ENCODE results near the gene HAUS5. TPM values are rescaled to one million over a fixed set of nuclear protein-coding genes. Genes with fewer than 3 reads are reported as not detected.

Gene HAUS5, protein sequence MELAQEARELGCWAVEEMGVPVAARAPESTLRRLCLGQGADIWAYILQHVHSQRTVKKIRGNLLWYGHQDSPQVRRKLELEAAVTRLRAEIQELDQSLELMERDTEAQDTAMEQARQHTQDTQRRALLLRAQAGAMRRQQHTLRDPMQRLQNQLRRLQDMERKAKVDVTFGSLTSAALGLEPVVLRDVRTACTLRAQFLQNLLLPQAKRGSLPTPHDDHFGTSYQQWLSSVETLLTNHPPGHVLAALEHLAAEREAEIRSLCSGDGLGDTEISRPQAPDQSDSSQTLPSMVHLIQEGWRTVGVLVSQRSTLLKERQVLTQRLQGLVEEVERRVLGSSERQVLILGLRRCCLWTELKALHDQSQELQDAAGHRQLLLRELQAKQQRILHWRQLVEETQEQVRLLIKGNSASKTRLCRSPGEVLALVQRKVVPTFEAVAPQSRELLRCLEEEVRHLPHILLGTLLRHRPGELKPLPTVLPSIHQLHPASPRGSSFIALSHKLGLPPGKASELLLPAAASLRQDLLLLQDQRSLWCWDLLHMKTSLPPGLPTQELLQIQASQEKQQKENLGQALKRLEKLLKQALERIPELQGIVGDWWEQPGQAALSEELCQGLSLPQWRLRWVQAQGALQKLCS
- total RNA-seq = 10 to 100 TPM in 1 of 2 donors, 1 to 10 TPM in 1; 6.5 to 11.3 TPM

DNA sequence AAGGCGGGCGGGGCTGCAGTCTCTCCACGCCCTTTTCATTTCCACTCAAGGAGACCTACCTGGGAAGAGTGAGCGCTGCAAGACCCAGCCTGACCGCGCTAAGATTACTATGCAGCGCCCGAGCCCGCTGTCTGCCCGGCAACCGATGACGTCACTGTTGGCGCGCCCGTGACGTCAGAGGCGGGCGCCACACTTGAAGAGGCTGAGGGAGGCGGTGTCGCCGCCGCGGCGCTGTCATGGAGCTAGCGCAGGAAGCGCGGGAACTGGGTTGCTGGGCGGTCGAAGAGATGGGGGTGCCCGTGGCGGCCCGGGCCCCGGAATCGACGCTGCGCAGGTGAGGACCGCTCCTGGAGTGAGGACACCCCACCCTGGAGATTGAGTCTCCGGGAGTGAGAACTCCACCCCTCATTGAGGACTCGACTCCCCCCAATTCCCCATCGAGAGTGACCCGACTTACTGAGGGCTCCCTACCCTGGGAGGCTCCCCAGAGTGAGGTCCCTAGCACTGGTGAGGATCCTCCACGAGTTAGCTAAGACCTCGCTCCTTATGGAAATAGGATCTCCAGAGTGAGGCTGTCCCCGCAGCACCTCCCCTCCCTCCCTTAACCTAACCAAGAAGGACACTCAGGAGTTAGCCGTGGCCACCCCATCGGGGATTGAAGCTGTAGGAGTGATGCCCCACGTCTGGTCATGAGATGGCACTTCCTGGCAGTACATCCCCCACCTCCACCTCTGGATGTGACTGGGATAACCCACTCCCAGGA, at the start of gene HAUS5:
Gene HAUS5, plus strand, starts transcription at position 177 of the 763 bp plus-strand sequence. Its CDS starts 60 bp downstream, at position 237.

DNA sequence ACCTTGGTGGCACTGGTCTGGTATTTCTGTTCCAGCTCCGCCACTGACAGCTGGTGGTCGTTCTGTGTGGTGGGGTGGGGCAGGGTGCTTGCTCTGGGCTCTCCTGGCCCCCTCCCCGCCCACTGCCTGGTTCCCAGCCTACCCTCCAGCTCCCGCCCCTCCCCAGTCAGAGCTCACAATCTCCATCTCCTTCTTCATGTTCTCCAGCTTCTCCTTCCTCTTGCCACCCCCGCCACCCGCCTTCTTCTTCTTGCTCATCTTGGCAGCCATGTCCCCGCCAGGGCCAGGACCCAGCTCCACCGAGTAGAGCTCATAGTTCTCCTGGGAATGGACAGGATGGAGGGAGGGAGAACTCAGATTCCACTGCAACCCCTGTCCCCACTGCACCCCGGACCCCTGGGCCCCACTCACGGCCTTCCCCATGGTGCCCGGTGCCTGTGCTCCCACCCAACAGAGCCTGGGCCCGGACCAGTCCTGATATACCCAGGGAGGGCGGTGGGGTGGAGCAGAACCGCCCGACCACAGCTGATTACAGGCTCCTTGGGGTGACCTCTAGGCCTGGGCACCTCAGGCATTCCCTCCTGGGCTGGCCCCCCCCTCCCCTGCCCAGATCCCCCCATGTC, 49.2 kb upstream of the HAUS5 start, which contains the start of gene ATP4A:
Gene ATP4A, minus strand, starts transcription at position 452 of the 623 bp plus-strand sequence. Its CDS starts 29 bp downstream, at position 423.

DNA sequence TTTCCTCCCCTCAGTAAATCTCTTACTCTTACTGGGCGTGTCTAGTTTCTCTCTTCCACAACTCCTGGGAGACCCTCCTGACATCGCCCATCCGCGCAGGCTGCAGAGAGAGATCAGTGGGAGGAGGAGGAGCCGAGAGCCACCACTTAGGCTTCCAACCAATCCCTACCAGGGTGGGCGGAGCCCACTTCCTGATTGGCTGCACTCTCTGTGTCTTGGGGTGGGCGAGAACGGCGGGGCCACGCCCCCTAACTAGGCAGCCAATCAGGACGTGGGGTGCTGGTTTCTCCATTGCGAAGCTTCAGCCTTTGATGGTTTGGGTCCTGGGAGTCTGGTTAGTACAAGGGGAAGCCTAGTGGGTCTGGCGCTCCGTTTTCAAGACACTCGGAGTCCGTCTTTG, 26.7 kb upstream of the HAUS5 start, which contains the start of gene PMIS2:
Gene PMIS2, plus strand, starts transcription at position 326 of the 400 bp plus-strand sequence. CDS start 87 bp downstream, outside the sequence.

DNA sequence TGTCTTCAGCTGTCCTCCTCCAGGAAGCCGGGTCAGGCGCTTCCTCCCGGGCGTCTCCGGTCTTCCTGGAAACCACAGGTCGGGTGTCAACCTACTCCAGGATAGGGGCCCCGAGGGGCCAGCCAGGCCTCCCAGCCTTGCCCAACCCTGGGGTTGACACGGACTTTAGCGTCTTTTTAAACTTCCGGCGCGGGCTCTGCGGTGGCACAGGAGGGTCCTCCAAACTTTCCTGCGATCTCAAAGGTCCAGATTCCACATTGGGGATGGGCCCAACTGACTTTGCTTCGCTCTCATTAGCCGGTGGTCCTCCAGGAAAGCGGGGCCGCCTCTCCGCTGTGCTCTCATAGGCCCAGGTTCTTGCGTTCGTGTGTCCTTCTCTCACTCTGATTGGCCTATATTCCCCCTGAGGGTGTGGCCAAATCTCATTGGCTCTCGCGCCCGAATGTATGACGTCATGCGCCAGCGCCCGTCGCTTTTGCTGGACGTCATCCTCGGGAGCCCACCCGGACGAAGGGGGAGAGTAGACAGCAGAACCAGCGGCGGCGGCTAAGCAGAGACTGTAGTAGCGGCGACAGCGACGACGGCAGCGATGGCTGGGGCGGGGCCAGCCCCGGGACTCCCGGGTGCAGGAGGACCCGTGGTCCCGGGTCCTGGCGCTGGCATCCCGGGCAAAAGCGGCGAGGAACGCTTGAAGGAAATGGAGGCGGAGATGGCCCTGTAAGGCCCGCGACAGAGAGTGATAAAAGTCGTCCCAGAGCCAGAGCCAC, 16.2 kb downstream of the HAUS5 start, which contains the start of gene RBM42:
Gene RBM42, plus strand, starts transcription at position 472 of the 767 bp plus-strand sequence. Its CDS starts 118 bp downstream, at position 590.

DNA sequence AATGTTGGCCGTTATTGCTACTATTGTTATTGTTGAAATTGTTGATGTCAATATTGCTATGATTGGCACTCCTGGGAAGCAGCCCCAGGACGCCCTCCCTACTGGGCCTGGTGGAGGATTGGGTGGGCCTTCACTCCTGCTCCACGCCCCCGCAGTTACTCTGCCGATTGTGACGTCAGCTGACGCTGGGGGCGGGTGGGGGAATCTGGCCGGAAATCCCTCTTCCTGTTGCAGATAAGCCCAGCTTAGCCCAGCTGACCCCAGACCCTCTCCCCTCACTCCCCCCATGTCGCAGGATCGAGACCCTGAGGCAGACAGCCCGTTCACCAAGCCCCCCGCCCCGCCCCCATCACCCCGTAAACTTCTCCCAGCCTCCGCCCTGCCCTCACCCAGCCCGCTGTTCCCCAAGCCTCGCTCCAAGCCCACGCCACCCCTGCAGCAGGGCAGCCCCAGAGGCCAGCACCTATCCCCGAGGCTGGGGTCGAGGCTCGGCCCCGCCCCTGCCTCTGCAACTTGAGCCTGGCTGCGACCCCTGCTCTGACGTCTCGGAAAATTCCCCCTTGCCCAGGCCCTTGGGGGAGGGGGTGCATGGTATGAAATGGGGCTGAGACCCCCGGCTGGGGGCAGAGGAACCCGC, 29.1 kb downstream of the HAUS5 start, which contains the start of gene ETV2:
Gene ETV2, plus strand, starts transcription at position 231 of the 637 bp plus-strand sequence. CDS start 716 bp downstream, outside the sequence.

DNA sequence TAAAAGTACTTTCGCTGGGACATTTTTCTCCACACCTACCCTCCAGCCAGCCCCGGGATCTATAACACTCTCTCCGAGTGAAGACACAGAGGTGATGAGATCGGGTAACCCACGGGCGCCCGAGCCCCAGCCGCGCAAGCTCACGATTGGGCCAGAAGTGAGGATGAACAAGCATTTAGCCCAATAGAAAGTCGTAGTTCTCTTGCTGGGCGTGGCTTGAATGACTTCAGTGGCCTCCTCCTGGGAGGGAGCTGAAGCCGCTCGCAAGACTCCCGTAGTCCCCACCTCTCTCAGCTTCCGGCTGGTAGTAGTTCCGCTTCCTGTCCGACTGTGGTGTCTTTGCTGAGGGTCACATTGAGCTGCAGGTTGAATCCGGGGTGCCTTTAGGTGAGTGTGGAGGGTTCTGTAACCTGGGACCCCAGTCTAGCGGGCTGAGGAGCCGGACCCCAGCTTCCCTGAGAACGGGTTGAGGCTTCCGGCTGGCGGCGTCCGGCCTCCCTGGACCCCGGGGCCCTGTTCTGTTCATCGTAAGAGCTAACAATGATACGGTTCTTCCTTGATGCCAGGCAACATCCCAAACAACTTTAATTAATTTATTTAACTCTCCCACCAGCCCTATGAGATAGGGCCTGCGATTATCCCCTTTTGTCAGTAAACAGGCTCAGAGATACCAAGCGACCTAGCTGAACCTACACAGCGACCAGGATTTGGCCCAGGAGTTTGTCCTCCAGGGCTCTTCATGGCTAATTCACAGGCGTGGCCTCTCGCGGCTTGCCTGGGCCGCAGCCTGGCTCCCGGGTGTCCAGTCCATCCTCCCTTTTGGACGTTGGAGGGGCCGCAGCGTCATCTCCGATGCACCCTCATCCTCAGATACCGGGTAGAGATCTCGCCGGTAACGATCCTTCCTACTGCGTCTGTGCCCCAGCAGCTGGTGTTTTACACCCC, 35.8 kb downstream of the HAUS5 start, which contains the start of gene COX6B1:
Gene COX6B1, plus strand, starts transcription at position 307 of the 945 bp plus-strand sequence. CDS start 2,921 bp downstream, outside the sequence.

DNA sequence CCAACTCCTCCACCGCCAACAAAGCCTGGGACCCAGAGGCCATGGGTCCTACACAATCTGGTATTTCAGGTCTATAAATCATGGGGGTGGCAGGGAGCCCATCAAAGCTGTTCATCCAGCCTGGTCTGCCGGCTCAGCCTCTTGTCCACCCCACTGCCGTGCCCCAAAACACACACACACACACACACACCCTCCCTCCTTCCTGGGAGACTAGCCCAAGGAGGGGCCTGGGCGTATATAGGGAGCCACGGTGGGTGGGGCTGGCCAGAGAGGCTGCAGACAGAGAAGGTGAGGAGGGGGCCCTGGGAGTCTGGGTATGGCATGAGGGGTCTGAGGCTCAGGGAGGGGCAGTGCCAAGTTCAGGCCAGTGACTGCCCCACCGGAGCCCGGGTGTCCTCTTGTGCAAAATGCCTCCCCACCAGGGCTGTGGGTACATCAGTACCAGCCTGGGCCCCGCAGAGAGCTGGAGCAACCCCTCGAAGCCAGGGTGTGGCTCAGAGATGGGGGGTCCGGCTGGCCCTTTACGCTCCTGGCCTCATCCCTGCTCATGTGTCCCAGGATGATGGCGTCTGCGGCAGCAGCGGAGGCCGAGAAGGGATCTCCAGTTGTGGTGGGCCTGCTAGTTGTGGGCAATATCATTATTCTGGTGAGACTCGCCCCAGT, 53.8 kb downstream of the HAUS5 start, which contains the start of gene UPK1A:
Gene UPK1A, plus strand, starts transcription at position 267 of the 663 bp plus-strand sequence. Its CDS starts 296 bp downstream, at position 563.

Other genes starting within 250 kb of the HAUS5 start
- not detected for gene GPR42, start 241.7 kb upstream of the HAUS5 start, total RNA-seq
- under 1 TPM in 1 of 2 donors, not detected in 1; 0.69 TPM for gene FFAR2, start 164.5 kb upstream of the HAUS5 start, total RNA-seq
- not detected for gene KRTDAP, start 122.3 kb upstream of the HAUS5 start, total RNA-seq
- 1 to 10 TPM; 2.0 to 6.2 TPM for gene DMKN, start 99.1 kb upstream of the HAUS5 start, total RNA-seq
- under 1 TPM in 1 of 2 donors, not detected in 1; under 0.01 TPM for gene SBSN, start 84.4 kb upstream of the HAUS5 start, total RNA-seq
- 10 to 100 TPM in 1 of 2 donors, 1 to 10 TPM in 1; 5.9 to 10.3 TPM for gene GAPDHS, start 79.3 kb upstream of the HAUS5 start, total RNA-seq
- gene TMEM147, start 67.1 kb upstream of the HAUS5 start, total RNA-seq = 100 to 1,000 TPM; 118 to 126 TPM
- not detected for gene ATP4A, start 49.1 kb upstream of the HAUS5 start, total RNA-seq
- not detected for gene PMIS2, start 26.6 kb upstream of the HAUS5 start, total RNA-seq
- 10 to 100 TPM; 58.5 to 63.6 TPM for gene RBM42, start 16.3 kb downstream of the HAUS5 start, total RNA-seq
- under 1 TPM in 1 of 2 donors, not detected in 1; 0.33 TPM for gene ETV2, start 29.0 kb downstream of the HAUS5 start, total RNA-seq
- gene COX6B1, start 35.6 kb downstream of the HAUS5 start, total RNA-seq = 100 to 1,000 TPM; 272 to 275 TPM
- gene UPK1A, start 53.8 kb downstream of the HAUS5 start, total RNA-seq = not detected
- not detected for gene ZBTB32, start 91.8 kb downstream of the HAUS5 start, total RNA-seq
- gene KMT2B, start 105.3 kb downstream of the HAUS5 start, total RNA-seq = 1 to 10 TPM; 7.6 to 8.3 TPM
- 1 to 10 TPM in 1 of 2 donors, under 1 TPM in 1; 0.69 to 3.3 TPM for gene IGFLR1, start 129.7 kb downstream of the HAUS5 start, total RNA-seq
- gene U2AF1L4, start 132.7 kb downstream of the HAUS5 start, total RNA-seq = 1 to 10 TPM; 2.8 to 6.0 TPM
- gene PSENEN, start 132.9 kb downstream of the HAUS5 start, total RNA-seq = 10 to 100 TPM; 14.8 to 19.3 TPM
- gene LIN37, start 135.8 kb downstream of the HAUS5 start, total RNA-seq = 10 to 100 TPM; 11.0 to 13.1 TPM
- 1 to 10 TPM in 1 of 2 donors, under 1 TPM in 1; 0.67 to 1.7 TPM for gene HSPB6, start 144.3 kb downstream of the HAUS5 start, total RNA-seq
- gene PROSER3, start 145.4 kb downstream of the HAUS5 start, total RNA-seq = 1 to 10 TPM; 5.5 to 9.0 TPM
- 1 to 10 TPM; 1.3 to 7.9 TPM for gene ARHGAP33, start 162.8 kb downstream of the HAUS5 start, total RNA-seq
- gene PRODH2, start 200.1 kb downstream of the HAUS5 start, total RNA-seq = not detected
- not detected for gene NPHS1, start 239.8 kb downstream of the HAUS5 start, total RNA-seq
- gene KIRREL2, start 244.2 kb downstream of the HAUS5 start, total RNA-seq = under 1 TPM; 0.33 to 0.34 TPM

Measured in melanocyte of skin (primary cell).